ENCODE results near the gene GALNT1.
"Not testable (repeated sequence)": the region's sequence is repeated elsewhere in the genome, so short reads cannot be mapped to it uniquely, and the experiment has no call there.

The GALNT1 gene

GRCh38 chr18:35581546-35581897 lies at the start of gene GALNT1:
TSS of gene GALNT1 (plus strand) at chr18:35581740. CDS start at chr18:35654663, 72,923 bp downstream.
- no peak for DNase-seq (ENCODE audit: low spot score)

- DNase-seq (ENCODE audit: low spot score), result no peak
These were observed 47.6 kb upstream of the GALNT1 start for GRCh38 chr18:35533916-35534405.

- no peak for DNase-seq (ENCODE audit: low spot score)
These were observed 46.2 kb upstream of the GALNT1 start for GRCh38 chr18:35535297-35535696.

- no peak for DNase-seq (ENCODE audit: low spot score)
These were observed 39.2 kb upstream of the GALNT1 start for GRCh38 chr18:35542356-35542755.

GRCh38 chr18:35547008-35547605 lies 34.4 kb upstream of the GALNT1 start:
- DNase-seq (ENCODE audit: low spot score), result peak; percentile 11

- no peak for DNase-seq (ENCODE audit: low spot score)
These were observed 32.0 kb upstream of the GALNT1 start for GRCh38 chr18:35549564-35549963.

GRCh38 chr18:35553300-35553699 lies 28.2 kb upstream of the GALNT1 start:
- DNase-seq (ENCODE audit: low spot score), result peak; percentile 5

- not testable (repeated sequence) for DNase-seq (ENCODE audit: low spot score)
These were observed 26.0 kb upstream of the GALNT1 start for GRCh38 chr18:35555538-35555937.

GRCh38 chr18:35559867-35560266 lies 21.7 kb upstream of the GALNT1 start:
- no peak for DNase-seq (ENCODE audit: low spot score)

- no peak for DNase-seq (ENCODE audit: low spot score)
These were observed 16.6 kb upstream of the GALNT1 start for GRCh38 chr18:35564795-35565453.

- no peak for DNase-seq (ENCODE audit: low spot score)
These were observed 15.5 kb upstream of the GALNT1 start for GRCh38 chr18:35566019-35566418.

GRCh38 chr18:35570182-35570581 lies 11.4 kb upstream of the GALNT1 start:
- DNase-seq (ENCODE audit: low spot score), result no peak

- no peak for DNase-seq (ENCODE audit: low spot score)
These were observed 10.4 kb upstream of the GALNT1 start for GRCh38 chr18:35571138-35571537.

- DNase-seq (ENCODE audit: low spot score), result no peak
These were observed 8.9 kb upstream of the GALNT1 start for GRCh38 chr18:35572644-35573043.

- no peak for DNase-seq (ENCODE audit: low spot score)
These were observed 8.0 kb upstream of the GALNT1 start for GRCh38 chr18:35573531-35573930.

GRCh38 chr18:35576240-35576845 lies 5.2 kb upstream of the GALNT1 start:
- DNase-seq (ENCODE audit: low spot score), result not testable (repeated sequence)

GRCh38 chr18:35577045-35577848 lies 4.3 kb upstream of the GALNT1 start:
- no peak for DNase-seq (ENCODE audit: low spot score)

GRCh38 chr18:35578481-35578880 lies 3.1 kb upstream of the GALNT1 start:
- DNase-seq (ENCODE audit: low spot score), result no peak

GRCh38 chr18:35578936-35579335 lies 2.6 kb upstream of the GALNT1 start:
- no peak for DNase-seq (ENCODE audit: low spot score)

- peak; percentile 36 for DNase-seq (ENCODE audit: low spot score)
These were observed 620 bp upstream of the GALNT1 start for GRCh38 chr18:35580701-35581539.

- no peak for DNase-seq (ENCODE audit: low spot score)
These were observed 530 bp downstream of the GALNT1 start for GRCh38 chr18:35581898-35582641.

Data from HuH-7 (cell line).